ENCODE measurements around the gene RAB9A.
"Not testable (repeated sequence)": the region's sequence is repeated elsewhere in the genome, so short reads cannot be mapped to it uniquely, and the experiment has no call there.

RAB9A gene

DNA sequence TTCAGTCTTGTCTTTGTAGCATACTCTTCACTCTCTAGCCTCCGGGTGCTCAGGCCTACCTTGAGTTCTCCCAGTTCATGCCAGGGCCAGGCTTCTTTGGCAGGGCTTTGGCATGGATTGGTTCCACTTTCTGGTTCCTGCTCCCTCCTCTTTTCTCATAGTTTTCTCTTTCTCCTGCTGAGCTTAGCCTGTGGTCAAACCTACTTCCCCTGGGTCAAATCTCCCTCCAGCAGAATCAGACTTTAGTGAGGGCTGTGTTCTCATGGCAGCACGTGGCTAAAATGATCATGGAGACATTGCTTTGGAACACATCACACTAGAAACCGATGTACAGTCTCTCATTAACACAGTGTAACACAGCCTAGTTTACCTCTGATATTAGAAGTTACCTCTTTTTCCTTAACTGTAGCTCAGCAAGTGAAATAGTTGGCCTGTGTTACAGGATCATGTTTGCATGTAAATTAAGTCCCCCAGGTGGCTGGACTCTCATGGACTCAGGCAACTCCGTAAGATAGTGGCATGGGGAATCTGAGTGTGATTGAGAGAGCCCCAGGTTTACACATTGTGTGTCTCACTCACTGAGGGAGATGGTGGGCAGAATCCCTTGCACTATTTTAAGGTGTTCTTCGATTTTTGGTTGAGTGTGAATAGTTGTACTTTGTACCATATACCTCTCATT, 13.3 kb downstream of the RAB9A start:
- Mint-ChIP-seq H3K27ac (peak overlapping the region; percentile 41), H3K36me3 (peaks cover 2% of the 10 kb centered on the region), H3K4me3 (no peak overlapping the region), H3K9me3 (ENCODE audit: low read depth) (no peaks in the 10 kb centered on the region), H3K4me1 (ENCODE audit: low read depth) (peaks cover 55% of the 10 kb centered on the region), H3K27me3 (no peaks in the 10 kb centered on the region)

DNA sequence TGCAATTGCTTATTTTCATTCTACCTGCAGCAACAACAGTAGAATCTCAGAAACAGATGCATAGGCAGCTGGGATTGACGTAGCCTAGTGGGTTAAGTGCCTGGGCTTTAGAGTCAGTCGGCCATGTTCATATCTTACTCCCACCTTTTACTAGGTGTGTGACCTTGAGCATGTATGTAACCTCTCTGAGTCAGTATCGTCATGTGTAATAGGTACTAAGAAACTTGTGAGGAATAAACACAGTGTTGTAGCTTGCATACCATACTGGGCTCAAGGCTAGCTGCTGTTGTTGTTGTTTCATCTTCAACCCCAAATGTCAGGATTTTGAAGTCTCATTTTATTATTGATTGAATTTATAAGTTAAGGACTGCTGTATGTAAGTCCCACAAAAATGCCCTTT, 14.2 kb downstream of the RAB9A start:
- H3K27ac Mint-ChIP-seq = peak overlapping the region; percentile 91
- H3K4me3 Mint-ChIP-seq = no peak overlapping the region
- H3K4me1 Mint-ChIP-seq (ENCODE audit: low read depth) = peaks cover 49% of the 10 kb centered on the region

DNA sequence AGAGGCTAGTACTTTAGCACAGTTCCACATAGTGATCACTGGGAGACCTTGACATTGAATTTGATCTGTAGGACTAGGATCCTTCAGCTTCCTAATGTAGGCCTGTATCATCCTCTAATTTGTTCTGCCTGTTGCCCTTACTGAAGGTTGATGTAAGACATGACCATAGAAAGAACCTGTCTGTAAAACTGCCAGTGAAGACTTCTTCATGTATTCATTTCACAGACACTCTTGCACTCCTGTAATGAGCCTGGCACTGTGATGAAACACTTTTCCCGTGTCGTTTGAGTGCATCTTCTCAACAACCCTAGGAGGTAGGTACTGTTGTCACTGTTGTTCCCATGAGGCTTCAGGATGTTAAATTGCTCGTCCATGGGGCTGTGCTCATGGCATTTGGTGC, 14.7 kb downstream of the RAB9A start:
- H3K27me3 Mint-ChIP-seq = no peaks in the 10 kb centered on the region
- peak overlapping the region; percentile 91 for H3K27ac Mint-ChIP-seq
- H3K4me3 Mint-ChIP-seq = no peak overlapping the region
- peaks cover 49% of the 10 kb centered on the region for H3K4me1 Mint-ChIP-seq (ENCODE audit: low read depth)
- H3K36me3 Mint-ChIP-seq = peaks cover 2% of the 10 kb centered on the region
- H3K9me3 Mint-ChIP-seq (ENCODE audit: low read depth) = no peaks in the 10 kb centered on the region

More for the DNA sequence above, 14.2 kb downstream of the RAB9A start:
- no peaks in the 10 kb centered on the region for H3K27me3 Mint-ChIP-seq
- H3K9me3 Mint-ChIP-seq (ENCODE audit: low read depth) = no peaks in the 10 kb centered on the region
- H3K36me3 Mint-ChIP-seq = peaks cover 2% of the 10 kb centered on the region

DNA sequence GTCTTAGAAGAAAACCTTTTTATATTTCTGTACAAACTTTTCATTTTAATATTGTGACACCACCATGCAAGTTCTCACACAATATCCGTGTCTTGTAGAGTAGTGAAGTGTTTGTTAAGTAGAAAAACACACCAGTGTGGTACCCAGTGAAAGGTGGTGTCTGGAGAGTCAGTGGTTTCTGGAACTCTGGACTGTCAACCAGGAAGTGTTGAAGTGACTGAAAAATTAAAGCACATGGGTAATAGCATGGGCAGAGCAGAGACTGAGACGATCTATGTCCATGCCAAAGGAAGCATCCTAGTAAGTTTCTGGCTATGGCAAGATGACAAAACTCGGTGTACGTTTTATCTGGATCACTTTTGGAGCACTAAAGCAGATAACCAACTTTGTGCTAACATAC, 22.2 kb downstream of the RAB9A start:
- no peak overlapping the region for H3K4me3 Mint-ChIP-seq
- H3K36me3 Mint-ChIP-seq = no peaks in the 10 kb centered on the region
- H3K27ac Mint-ChIP-seq = peak overlapping the region; percentile 72
- H3K4me1 Mint-ChIP-seq (ENCODE audit: low read depth) = peaks cover 12% of the 10 kb centered on the region
- no peaks in the 10 kb centered on the region for H3K27me3 Mint-ChIP-seq
- no peaks in the 10 kb centered on the region for H3K9me3 Mint-ChIP-seq (ENCODE audit: low read depth)

DNA sequence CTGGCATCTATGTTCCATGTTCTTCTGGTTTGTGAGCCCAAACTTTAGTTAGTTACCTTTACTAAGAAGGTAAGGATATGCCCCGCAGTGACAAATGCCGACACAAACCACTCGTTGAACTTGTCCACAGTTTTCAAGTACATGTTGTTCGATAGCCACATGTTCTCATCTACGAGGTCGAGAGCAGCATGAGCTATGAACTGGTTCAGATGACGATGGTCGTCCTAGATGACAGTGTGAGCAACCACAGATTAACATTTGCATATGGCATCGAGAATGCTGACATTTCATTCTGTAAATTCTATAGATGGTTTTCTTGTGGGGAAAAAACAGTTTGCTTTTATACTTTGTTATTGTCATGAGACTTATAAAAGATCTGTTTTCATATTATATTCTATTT, 27.5 kb downstream of the RAB9A start:
- Mint-ChIP-seq H3K9me3 (ENCODE audit: low read depth) (no peaks in the 10 kb centered on the region), H3K4me3 (no peak overlapping the region), H3K27ac (peak overlapping the region; percentile 64), H3K4me1 (ENCODE audit: low read depth) (peaks cover 35% of the 10 kb centered on the region), H3K27me3 (no peaks in the 10 kb centered on the region), H3K36me3 (peaks cover 3% of the 10 kb centered on the region)

DNA sequence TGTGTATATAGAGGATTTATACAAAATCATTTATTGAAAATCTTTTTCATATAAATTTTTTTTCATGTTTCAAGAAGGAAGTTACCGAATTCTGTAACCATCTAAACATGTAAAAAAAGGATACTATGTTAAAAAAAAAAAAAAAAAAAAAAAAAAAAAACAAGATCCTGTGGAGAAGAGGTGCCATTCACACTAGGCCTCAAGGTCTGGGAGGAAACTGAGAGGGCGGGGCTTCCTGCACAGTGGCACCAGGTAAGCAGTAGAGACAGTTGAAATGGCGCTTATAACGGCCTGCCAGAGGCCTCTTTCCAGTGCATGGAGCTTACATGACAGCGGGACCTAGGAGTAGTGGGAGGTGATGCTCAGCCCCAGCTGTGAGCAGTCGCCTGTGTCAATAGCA, 28.0 kb downstream of the RAB9A start:
- peaks cover 33% of the 10 kb centered on the region for H3K4me1 Mint-ChIP-seq (ENCODE audit: low read depth)
- H3K9me3 Mint-ChIP-seq (ENCODE audit: low read depth) = no peaks in the 10 kb centered on the region
- no peaks in the 10 kb centered on the region for H3K27me3 Mint-ChIP-seq
- H3K36me3 Mint-ChIP-seq = peaks cover 3% of the 10 kb centered on the region
- H3K27ac Mint-ChIP-seq = no peak overlapping the region
- no peak overlapping the region for H3K4me3 Mint-ChIP-seq

DNA sequence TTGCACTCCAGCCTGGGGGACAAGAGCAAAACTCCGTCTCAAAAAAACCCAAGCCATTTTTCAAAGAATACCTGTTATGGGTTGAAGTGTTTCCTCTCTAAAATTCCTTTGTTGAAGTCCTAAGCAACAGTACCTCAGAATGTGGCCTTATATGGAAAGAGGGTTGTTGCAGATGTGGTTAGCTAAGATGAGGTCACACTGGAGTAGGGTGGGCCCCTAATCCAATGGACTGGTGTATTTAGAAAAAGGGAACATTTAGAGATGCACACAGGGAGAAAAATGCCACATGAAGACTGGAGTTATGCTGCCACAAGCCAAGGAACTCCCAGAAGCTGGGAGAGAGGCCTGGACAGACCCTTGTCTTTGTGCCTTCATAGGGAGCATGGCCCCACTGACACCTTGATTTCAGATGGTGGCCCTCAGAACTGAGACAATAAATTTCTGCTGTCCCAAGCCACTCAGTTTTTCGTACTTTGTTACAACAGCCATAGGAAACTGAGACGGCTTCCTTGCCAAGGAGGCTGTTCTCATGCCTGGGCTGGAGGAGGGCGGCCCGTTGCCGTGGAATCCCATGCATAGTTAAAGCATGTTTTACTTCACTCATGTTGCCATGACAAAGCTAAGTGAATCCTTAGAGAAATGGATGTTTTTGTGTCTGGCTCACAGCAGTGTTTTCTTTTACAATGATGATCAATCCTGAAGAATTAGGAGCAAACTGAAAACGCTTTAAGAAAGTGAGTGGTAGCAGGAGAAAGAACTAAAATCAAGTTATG, 29.0 kb downstream of the RAB9A start:
- H3K27ac Mint-ChIP-seq = no peak overlapping the region
- H3K27me3 Mint-ChIP-seq = no peaks in the 10 kb centered on the region
- H3K9me3 Mint-ChIP-seq (ENCODE audit: low read depth) = no peaks in the 10 kb centered on the region
- peaks cover 3% of the 10 kb centered on the region for H3K36me3 Mint-ChIP-seq
- H3K4me1 Mint-ChIP-seq (ENCODE audit: low read depth) = peaks cover 36% of the 10 kb centered on the region
- no peak overlapping the region for H3K4me3 Mint-ChIP-seq

DNA sequence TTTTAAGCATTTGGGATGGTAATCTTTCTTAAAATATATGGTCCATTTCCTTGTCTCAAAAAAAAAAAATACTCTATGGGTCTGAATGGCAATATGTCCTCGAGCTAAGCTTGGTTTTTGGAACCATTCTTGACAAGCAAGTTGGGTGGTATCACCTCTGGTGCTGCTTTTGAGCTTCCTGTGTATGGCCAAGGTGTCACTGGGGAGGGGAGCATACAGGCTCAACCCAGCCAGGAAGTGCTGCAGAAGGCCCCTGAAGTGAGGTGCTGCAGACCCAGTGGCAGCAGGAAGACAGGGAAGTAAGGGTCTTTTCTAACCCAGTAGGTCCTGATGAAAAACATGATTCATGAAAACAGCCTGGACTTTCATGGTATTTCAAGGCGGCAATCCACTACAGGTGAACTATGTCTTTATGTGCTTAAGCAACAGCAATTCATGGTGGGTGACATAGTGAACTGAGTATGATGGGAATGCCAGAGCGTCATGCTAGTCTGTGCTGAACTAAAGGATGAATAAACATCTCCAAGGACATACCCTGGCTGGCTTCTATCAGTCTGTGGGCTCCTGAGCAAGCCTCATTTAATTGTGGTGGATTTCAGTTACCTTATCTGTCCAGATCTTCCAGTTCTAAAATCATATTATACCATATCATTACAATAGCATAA, 30.4 kb downstream of the RAB9A start:
- H3K4me3 Mint-ChIP-seq = no peak overlapping the region

DNA sequence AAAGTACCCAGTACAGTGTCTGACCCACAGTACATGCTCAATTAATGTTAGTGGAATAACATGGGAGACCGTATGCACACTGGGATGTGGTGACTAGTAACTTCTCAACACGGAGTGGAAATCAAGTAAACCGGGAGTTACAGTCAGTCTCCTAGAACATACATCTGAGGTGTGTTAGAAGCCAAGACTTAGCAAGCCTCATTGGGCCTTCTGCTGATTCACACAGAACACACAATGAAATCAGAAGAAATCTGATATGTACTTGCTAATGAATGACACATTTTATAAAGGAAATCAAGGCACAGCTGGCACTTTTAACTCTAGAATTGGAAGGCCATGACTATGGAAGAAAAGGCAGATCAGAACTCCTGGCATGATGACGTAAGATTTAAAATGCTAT, 32.4 kb downstream of the RAB9A start:
- no peak overlapping the region for H3K4me3 Mint-ChIP-seq
- H3K27ac Mint-ChIP-seq = peak overlapping the region; percentile 81
- H3K27me3 Mint-ChIP-seq = no peaks in the 10 kb centered on the region
- H3K36me3 Mint-ChIP-seq = peaks cover 5% of the 10 kb centered on the region
- peaks cover 55% of the 10 kb centered on the region for H3K4me1 Mint-ChIP-seq (ENCODE audit: low read depth)
- H3K9me3 Mint-ChIP-seq (ENCODE audit: low read depth) = no peaks in the 10 kb centered on the region

More for the DNA sequence above, 30.4 kb downstream of the RAB9A start:
- Mint-ChIP-seq H3K9me3 (ENCODE audit: low read depth) (no peaks in the 10 kb centered on the region), H3K27me3 (no peaks in the 10 kb centered on the region), H3K27ac (peak overlapping the region; percentile 37), H3K36me3 (peaks cover 6% of the 10 kb centered on the region), H3K4me1 (ENCODE audit: low read depth) (peaks cover 44% of the 10 kb centered on the region)

DNA sequence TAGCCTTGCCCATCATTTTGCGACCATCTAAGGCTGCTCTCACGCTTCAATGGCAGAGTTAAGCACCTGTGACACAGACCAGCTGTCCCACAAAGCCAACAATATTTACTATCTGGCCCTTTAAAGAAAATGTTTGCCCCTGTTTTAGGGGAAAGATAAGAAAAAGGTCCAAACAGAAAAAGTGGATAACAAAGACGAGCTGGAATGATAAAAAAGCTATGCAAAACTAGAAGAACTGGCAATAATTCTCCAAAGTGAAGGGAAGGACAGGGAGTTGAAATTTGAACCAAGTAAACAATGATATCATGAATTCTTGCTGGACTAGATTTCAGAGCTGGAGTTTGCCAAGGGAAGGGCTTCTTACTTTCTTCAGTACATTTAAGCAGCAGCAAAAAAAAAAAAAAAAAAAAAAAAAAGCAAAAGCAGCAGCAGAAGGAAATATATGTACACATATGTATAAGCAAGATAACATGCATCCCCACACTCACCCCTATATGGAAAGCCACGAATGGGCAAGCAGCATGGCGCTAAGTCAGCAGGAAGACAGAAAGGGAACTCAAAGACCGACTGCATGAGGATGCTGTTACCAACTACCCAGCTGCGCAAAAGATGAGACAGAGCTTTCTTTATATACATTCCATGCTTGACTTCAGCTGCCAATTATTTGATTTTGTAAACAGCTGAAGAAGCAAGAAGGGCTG, 33.0 kb downstream of the RAB9A start:
- Mint-ChIP-seq H3K36me3 (peaks cover 8% of the 10 kb centered on the region), H3K9me3 (ENCODE audit: low read depth) (no peaks in the 10 kb centered on the region), H3K4me1 (ENCODE audit: low read depth) (peaks cover 58% of the 10 kb centered on the region), H3K27me3 (no peaks in the 10 kb centered on the region), H3K27ac (peak overlapping the region; percentile 46), H3K4me3 (no peak overlapping the region)

DNA sequence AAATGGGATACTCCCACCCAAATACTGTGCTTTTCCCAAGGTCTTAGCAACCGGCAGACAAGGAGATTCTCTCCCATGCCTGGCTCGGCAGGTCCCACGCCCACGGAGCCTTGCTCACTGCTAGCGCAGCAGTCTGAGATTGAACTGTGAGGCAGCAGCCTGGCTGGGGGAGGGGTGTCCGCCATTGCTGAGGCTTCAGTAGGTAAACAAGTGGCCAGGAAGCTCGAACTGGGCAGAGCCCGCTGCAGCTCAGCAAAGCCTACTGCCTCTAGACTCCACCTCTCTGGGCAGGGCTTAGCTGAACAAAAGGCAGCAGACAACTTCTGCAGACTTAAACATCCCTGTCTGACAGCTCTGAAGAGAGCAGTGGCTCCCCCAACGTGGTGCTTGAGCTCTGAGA, 36.0 kb downstream of the RAB9A start:
- peaks cover 60% of the 10 kb centered on the region for H3K4me1 Mint-ChIP-seq (ENCODE audit: low read depth)
- not testable (repeated sequence) for H3K4me3 Mint-ChIP-seq, H3K27me3 Mint-ChIP-seq

DNA sequence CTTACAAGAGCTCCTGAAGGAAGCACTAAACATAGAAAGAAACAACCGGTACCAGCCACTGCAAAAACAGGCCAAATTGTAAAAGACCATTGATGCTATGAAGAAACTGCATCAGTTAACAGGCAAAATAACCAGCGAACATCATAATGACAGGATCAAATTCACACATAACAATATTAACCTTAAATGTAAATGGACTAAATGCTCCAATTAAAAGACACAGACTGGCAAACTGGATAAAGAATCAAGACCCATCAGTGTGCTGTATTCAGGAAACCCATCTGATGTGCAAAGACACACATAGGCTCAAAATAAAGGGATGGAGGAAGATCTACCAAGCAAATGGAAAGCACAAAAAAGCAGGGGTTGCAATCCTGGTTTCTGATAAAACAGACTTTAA, 37.7 kb downstream of the RAB9A start:
- not testable (repeated sequence) for H3K4me3 Mint-ChIP-seq; H3K27me3 Mint-ChIP-seq; H3K9me3 Mint-ChIP-seq (ENCODE audit: low read depth)
- H3K36me3 Mint-ChIP-seq = peaks cover 19% of the 10 kb centered on the region
- H3K4me1 Mint-ChIP-seq (ENCODE audit: low read depth) = peaks cover 63% of the 10 kb centered on the region
- H3K27ac Mint-ChIP-seq = peak overlapping the region; percentile 78

More for the DNA sequence above, 36.0 kb downstream of the RAB9A start:
- H3K9me3 Mint-ChIP-seq (ENCODE audit: low read depth); H3K27ac Mint-ChIP-seq: not testable (repeated sequence)
- H3K36me3 Mint-ChIP-seq = peaks cover 17% of the 10 kb centered on the region

DNA sequence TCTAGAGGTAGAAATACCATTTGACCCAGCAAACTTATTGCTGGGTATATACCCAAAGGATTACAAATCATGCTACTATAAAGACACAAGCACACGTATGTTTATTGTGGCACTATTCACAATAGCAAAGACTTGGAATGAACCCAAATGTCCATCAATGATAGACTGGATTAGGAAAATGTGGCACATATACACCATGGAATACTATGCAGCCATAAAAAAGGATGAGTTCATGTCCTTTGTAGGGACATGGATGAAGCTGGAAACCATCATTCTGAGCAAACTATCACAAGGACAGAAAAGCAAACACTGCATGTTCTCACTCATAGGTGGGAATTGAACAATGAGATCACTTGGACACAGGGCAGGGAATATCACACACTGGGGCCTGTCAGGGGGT, 41.6 kb downstream of the RAB9A start:
- H3K4me1 Mint-ChIP-seq (ENCODE audit: low read depth) = peaks cover 68% of the 10 kb centered on the region
- not testable (repeated sequence) for H3K4me3 Mint-ChIP-seq; H3K27me3 Mint-ChIP-seq; H3K9me3 Mint-ChIP-seq (ENCODE audit: low read depth); H3K27ac Mint-ChIP-seq
- H3K36me3 Mint-ChIP-seq = peaks cover 18% of the 10 kb centered on the region

DNA sequence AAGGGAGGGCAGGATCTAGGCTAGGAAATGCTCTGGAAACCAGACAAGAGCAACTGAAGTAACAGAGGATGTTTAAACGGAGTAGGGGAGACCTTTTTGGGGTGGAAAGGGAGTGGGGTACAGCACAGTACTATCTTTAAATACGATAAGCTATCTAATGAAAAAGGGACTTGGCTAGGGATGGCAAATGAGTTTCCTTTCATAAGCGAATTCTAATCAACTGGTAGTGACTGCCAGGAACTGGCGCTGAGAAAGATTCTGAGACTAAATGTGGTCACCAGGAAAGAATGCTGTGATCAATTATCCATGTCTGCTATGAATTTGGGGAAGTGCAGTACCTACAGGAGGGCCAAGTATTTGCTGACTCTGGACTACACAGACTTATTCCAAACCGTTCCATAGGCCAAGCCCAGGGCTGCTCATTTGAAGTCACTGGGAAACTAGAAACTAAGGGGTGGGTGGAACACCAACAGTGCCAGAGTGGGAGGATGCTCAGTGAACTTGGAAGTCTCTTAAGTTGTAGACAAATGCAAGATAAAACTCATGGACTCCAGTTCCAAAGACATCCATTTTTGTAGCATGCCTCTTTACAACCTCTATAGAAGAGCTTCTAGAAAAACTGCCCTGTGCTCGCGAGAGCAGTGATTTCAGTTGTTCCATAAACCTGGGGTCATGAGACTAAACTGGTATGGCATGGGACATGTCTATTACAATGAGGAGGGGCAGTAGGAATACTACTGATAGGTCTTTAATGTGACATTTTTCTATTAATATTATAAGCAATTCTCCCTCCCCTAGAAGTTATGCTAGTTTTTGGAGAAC, 43.5 kb downstream of the RAB9A start:
- Mint-ChIP-seq H3K27ac (peak overlapping the region; percentile 87), H3K9me3 (ENCODE audit: low read depth) (no peaks in the 10 kb centered on the region), H3K27me3 (no peaks in the 10 kb centered on the region), H3K36me3 (peaks cover 11% of the 10 kb centered on the region), H3K4me3 (peak overlapping the region; percentile 93), H3K4me1 (ENCODE audit: low read depth) (peaks cover 63% of the 10 kb centered on the region)

Data from activated naive CD8-positive, alpha-beta T cell (primary cell).